ENCODE results near the gene PLAC1.

DNA sequence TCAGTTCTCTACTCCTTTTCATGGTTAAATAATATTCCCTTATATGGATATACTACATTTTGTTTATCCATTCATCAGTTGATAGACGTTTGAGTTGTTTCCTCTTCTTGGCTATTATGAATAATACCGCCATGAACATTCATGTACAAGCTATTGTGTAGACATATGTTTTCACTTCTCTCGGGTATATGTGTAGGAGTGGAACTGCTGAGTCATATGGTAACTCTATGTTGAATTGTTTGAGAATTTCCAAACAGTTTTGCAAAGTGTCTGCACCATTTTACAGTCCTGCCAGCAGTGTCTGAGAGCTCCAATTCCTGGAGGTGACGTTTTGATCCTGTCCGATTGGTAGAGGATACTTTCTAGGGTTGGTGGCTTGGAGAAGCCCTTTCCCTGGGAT, 23.6 kb downstream of the PLAC1 start:
- TF ChIP-seq POLR2AphosphoS5 (IDR thresholded peaks at IDR 0.05; ENCODE audit: low read depth, low read length) = no peak
- no peak for TF ChIP-seq POLR2A (IDR thresholded peaks at IDR 0.05; ENCODE audit: low read depth, low read length)
- TF ChIP-seq PAX5 (IDR thresholded peaks at IDR 0.05; ENCODE audit: insufficient read depth, low read length, severe bottlenecking) = no peak
- TF ChIP-seq TAF1 (IDR thresholded peaks at IDR 0.05; ENCODE audit: low read depth, low read length) = no peak
